AG20443 (cell line): ENCODE results near the gene POTEF.
"Not testable (repeated sequence)": the region's sequence is repeated elsewhere in the genome, so short reads cannot be mapped to it uniquely, and the experiment has no call there.

ENCODE experiments used
- DNase-seq: peaks from one replicate; pipeline ENCODE4 v3.0.0; 2012; ENCODE audit warnings: low spot score, mixed read lengths

Gene POTEF

DNA sequence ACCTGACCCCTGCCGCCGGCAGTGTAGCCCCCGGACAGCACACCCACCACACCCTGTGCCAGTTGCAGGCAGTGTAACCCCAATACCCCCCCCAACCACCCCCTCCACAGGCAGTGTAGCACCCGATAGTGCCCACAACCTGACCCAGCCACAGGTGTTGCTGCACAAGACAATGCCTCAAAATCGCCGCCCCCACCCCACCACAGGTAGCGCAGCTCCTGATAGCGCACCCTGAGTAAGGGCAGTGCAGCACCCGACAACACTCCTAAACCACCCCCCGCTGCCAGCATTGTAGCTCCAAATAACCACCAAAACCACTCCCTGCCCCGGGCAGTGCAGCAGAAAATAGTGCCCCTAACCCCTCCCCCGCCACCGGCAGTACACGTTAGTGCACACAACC lies 558 bp downstream of the POTEF start:
- not testable (repeated sequence) for DNase-seq

- DNase-seq = not testable (repeated sequence)
Measured at GRCh38 chr2:130127726-130128125, 1.3 kb downstream of the POTEF start.

GRCh38 chr2:130120924-130121323 lies 8.1 kb downstream of the POTEF start:
- not testable (repeated sequence) for DNase-seq

GRCh38 chr2:130102597-130103363 lies 26.2 kb downstream of the POTEF start:
- DNase-seq = not testable (repeated sequence)

GRCh38 chr2:130062645-130063044 lies 66.4 kb downstream of the POTEF start:
- not testable (repeated sequence) for DNase-seq

DNA sequence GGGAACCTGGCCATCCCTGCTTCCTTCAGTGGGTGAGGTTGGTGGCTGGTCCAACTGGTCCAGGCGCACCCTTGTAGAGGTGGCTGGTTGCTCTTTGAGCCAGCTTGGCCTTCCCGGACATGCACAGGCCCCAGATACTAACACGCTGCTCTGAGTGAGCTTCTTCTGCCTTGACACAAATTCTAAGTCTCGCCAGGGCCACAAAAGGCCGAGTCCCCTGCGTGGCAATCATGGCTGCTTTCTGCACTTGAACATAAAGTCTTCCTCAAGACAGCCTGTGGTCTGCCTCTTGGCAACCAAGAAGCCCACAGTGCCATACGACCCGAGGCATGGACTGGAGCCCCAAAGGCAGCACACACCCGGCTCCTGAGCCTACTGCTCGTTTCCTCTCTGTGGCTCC lies 69.0 kb downstream of the POTEF start:
- DNase-seq = not testable (repeated sequence)

DNA sequence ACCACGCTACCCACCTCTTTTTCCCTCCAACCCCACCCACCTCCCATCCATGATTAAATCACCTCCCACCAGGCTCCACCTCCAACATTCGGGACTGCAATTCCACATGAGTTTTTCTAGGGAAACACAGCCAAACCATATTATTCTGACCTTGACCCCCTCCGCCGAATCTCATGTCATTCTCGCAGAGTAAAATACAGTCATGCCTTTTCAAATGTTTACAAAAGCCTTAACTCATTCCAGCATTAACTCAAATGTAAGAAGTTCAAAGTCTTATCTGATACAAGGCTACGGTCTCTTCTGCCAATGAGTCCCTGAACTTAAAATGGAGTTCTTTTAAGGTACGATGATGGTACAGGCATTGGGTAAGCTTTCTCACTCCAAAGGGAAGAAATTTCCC lies 72.7 kb downstream of the POTEF start:
- DNase-seq = not testable (repeated sequence)

DNA sequence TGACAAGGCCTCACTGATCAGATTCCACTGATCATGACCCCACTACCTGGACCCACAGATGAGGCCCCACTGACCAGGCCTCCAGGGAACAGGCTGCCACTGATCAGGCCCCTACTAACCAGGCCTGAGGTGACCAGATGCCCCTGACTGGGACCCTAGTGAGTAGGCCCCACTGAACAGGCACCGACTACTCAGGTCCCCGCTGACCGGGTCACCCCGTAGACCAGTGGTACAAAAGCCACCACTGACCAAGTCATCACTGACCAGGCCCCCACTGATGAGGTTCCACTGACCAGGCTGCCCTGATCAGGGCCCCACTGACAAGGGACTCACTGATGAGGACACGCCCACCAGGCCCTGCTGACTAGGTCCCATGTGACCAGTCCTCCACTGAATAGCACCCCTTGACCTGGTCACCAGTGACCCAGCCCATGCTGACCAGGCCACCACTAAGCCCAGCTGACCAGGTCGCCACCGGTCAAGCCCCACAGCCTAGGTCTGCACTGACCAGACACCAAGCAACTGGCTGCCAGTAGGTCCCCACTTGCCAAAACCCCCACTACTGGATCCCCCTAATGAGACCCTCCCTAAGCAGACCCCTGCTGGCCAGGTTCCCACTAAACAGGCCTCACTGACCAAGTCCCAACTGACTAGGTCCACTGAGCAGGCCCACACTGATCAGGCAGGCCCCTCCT lies 75.7 kb downstream of the POTEF start:
- DNase-seq = not testable (repeated sequence)

GRCh38 chr2:130052376-130052775 lies 76.6 kb downstream of the POTEF start:
- not testable (repeated sequence) for DNase-seq

- DNase-seq = not testable (repeated sequence)
Measured at GRCh38 chr2:130048422-130048821, 80.6 kb downstream of the POTEF start.

- DNase-seq = not testable (repeated sequence)
Measured at GRCh38 chr2:130038265-130038603, 90.8 kb downstream of the POTEF start.

DNA sequence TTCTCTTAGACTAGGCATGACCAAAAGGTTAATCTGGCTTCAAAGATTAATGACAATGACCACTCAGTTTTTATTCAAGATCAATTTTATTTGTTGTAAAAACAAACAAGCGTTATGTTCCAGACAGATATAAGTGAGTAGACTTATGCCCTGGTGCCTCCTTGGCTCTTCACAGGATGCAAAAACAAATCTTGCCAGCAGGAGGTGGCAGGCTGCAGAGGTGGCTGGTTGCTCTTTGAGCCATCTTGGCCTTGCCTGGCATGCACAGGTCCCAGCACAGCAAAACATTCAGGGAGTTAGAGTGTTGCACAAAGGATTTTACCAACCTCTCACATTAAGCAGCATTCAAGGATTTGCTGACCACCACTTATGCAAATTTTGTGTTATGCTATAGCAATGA lies 103.1 kb downstream of the POTEF start:
- not testable (repeated sequence) for DNase-seq
